ENCODE measurements around the gene ROR2. TPM values are rescaled to one million over a fixed set of nuclear protein-coding genes. Genes with fewer than 3 reads are reported as not detected.

The ROR2 gene
- total RNA-seq, 1 experiment from 2014 or later: 2.7 TPM

DNA sequence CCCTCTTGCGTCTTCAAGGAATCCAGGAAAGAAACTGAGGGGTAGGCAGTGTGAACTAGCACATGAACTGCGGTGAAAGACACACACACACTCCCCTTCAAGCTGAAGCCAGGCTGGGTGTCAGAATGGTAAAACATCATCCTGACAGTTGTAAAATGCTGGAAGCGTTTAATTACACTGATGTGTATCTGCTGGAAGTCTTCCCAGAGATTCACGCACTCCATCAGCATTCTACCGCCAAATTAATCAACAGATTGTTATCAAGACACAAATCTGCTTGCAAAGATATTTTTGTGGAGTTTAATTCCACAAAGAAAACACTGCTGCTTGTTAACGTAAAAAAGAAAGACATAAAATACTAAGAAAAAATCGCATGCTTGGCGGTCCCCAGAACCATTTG, 285.4 kb downstream of the ROR2 start:
- H3K4me3 Mint-ChIP-seq: no peak overlapping the region
- no peaks in the 10 kb centered on the region for H3K79me2 ChIP-seq (ENCODE audit: insufficient read depth, low read length)
- H3K4ac ChIP-seq (ENCODE audit: low read depth, low read length): no peak overlapping the region
- no peak overlapping the region for H2BK15ac ChIP-seq (ENCODE audit: low read depth, low read length)
- no peak overlapping the region for H3K27ac Mint-ChIP-seq
- H3K23me2 ChIP-seq (ENCODE audit: insufficient read length, low read depth, low read length, poor library complexity, severe bottlenecking): no peaks in the 10 kb centered on the region
- DNase-seq: no peak
- H2BK120ac ChIP-seq (ENCODE audit: low read depth, low read length, poor library complexity, severe bottlenecking): no peak overlapping the region
- no peak overlapping the region for H3K4me2 ChIP-seq (ENCODE audit: insufficient read depth, insufficient read length, low read length)
- H3K18ac ChIP-seq (ENCODE audit: insufficient read length, low read depth, low read length): no peak overlapping the region
- H3K36me3 Mint-ChIP-seq (ENCODE audit: insufficient read depth in 1 of 3, low read depth in 3 of 3): no peaks in the 10 kb centered on the region; a peak in 1 of 7 replicates
- no peak overlapping the region for H3K9ac ChIP-seq (ENCODE audit: extremely low read depth, insufficient read length, low read length)
- H4K5ac ChIP-seq (ENCODE audit: insufficient read length, low read depth, low read length): no peak overlapping the region
- TF ChIP-seq CTCF (conservative IDR thresholded peaks at IDR 0.05): no peak
- no peak overlapping the region for H2AFZ ChIP-seq (ENCODE audit: low read length)
- H3K56ac ChIP-seq (ENCODE audit: insufficient read length, low read depth, low read length): no peak overlapping the region
- H2AK5ac ChIP-seq (ENCODE audit: insufficient read length, low read length): no peak overlapping the region
- WGBS (ENCODE audit: extremely low coverage, insufficient read length, low lambda C conversion rate): no CpG with 5 or more reads among the region's 8 CpGs
- no peak overlapping the region for H2BK12ac ChIP-seq (ENCODE audit: insufficient read length, low read depth, low read length)
- no peak overlapping the region for H2BK5ac ChIP-seq (ENCODE audit: insufficient read length, low read length)
- H3K4me1 Mint-ChIP-seq: peaks cover 6 to 8% of the 10 kb centered on the region in 2 experiments
- H4K20me1 ChIP-seq (ENCODE audit: control insufficient read depth, insufficient read depth, insufficient read length): no peaks in the 10 kb centered on the region
- no peaks in the 10 kb centered on the region for H3K9me3 Mint-ChIP-seq
- H3K4me1 ChIP-seq (ENCODE audit: insufficient read depth, low read length): no peaks in the 10 kb centered on the region
- H3K79me1 ChIP-seq (ENCODE audit: insufficient read depth, low read depth, low read length, poor library complexity, severe bottlenecking): no peaks in the 10 kb centered on the region
- H3K23ac ChIP-seq (ENCODE audit: insufficient read length, low read depth, low read length): no peak overlapping the region
- no peaks in the 10 kb centered on the region for H3K9me3 ChIP-seq (ENCODE audit: control insufficient read depth, low read depth, low read length)
- no peaks in the 10 kb centered on the region for H3K27me3 ChIP-seq (ENCODE audit: insufficient read depth, low read length)
- no peak overlapping the region for H2BK20ac ChIP-seq (ENCODE audit: low read depth, low read length, poor library complexity, severe bottlenecking)
- no peak overlapping the region for H4K91ac ChIP-seq (ENCODE audit: insufficient read length, low read depth, low read length)
- peaks cover 5% of the 10 kb centered on the region for H3K27me3 Mint-ChIP-seq (ENCODE audit: low read depth)
- no peak overlapping the region for H3K27ac ChIP-seq (ENCODE audit: insufficient read length, low read depth, low read length)
- no peak overlapping the region for H3T11ph ChIP-seq (ENCODE audit: low read length)
- no peak overlapping the region for H3K14ac ChIP-seq (ENCODE audit: insufficient read depth, low read length)
- H4K8ac ChIP-seq (replicated peaks; ENCODE audit: insufficient read length, low read depth, low read length): no peak overlapping the region
